Lower leg skin (tissue), 4 donors: ENCODE results near the gene CEP112. TPM values are rescaled to one million over a fixed set of nuclear protein-coding genes. Genes with fewer than 3 reads are reported as not detected.
A peak's percentile ranks its signal among the peaks of the same experiment; 100 is the strongest.

Source experiments
- DNase-seq, 2 donors: peaks; one replicate each; pipeline ENCODE4 v3.0.0-alpha.2; 2019; ENCODE audit warnings: low spot score in 2 of 2
- H3K4me3 ChIP-seq: fragments of 200-600 bp; sonication (generic); 2 replicates; pipeline ENCODE4 v1.5.1; 2017; ENCODE audit warnings: mild to moderate bottlenecking, low read depth; ENCODE audit not compliant: poor library complexity, severe bottlenecking
- CTCF ChIP-seq, 3 donors: fragments of 450-650 bp; IDR thresholded peaks; one replicate each; pipeline ENCODE4 v1.5.1; 2016; ENCODE audit warnings: antibody characterized with exemption in 3 of 3, mild to moderate bottlenecking in 3 of 3, moderate library complexity in 2 of 3
- POLR2A ChIP-seq, 2 donors: fragments of 450-650 bp; IDR thresholded peaks; one replicate each; pipeline ENCODE4 v1.6.1; 2016 to 2017; ENCODE audit warnings: antibody characterized with exemption in 2 of 2, mild to moderate bottlenecking in 1 of 2, moderate library complexity in 1 of 2
- WGBS, 2 donors: methylation state at CpG; one replicate each; pipeline ENCODE4 v1.1.5; 2018; 5-methylcytosine and 5-hydroxymethylcytosine counted together
- intact Hi-C: fragments of 100-400 bp; cut with DNase I; formaldehyde crosslinking; loops from one replicate; pipeline ENCODE4 v1.15.0; 2023; ENCODE audit warnings: low total_unique reads
- total RNA-seq, 4 donors: library from RNA; depleted of rRNA; stranded (reverse); fragments of >200 nt; gene quantifications; one replicate each; pipeline ENCODE4 v1.1.0, GENCODE V29; 2016

Gene CEP112
- total RNA-seq, 4 donors from 2014 or later = 1.6 to 7.6 (median 3.6) TPM

GRCh38 chr17:66203274-66204015 lies 11.5 kb upstream of the CEP112 start:
- intact Hi-C loops = loop anchor here (10.0 kb wide), 1 partner anchor 701 kb away; no protein-coding TSS in a partner anchor
- no peak for TF ChIP-seq CTCF (IDR thresholded peaks at IDR 0.05)
- TF ChIP-seq POLR2A (IDR thresholded peaks at IDR 0.05) = no peak
- DNase-seq = no peak
- no peak overlapping the region for H3K4me3 ChIP-seq
- WGBS, 2 donors = 88 to 92% methylated on average over 8 of the region's 8 CpGs

- peak in 1 of 3 donors; percentile 76 for TF ChIP-seq CTCF (IDR thresholded peaks at IDR 0.05)
- TF ChIP-seq POLR2A (IDR thresholded peaks at IDR 0.05) = no peak
- peak in 1 of 2 donors; percentile 17 for DNase-seq
- WGBS, 2 donors = 3% methylated on average over 3 of the region's 3 CpGs
- intact Hi-C loops = loop anchor here (10.0 kb wide), 1 partner anchor 704 kb away; no protein-coding TSS in a partner anchor
- no peak overlapping the region for H3K4me3 ChIP-seq
Observed at GRCh38 chr17:66200685-66201092, 8.8 kb upstream of the CEP112 start.

- DNase-seq = no peak
- WGBS, 2 donors = 93 to 94% methylated on average over 8 of the region's 8 CpGs
- intact Hi-C loops = no loop called here
- TF ChIP-seq POLR2A (IDR thresholded peaks at IDR 0.05) = no peak
- no peak overlapping the region for H3K4me3 ChIP-seq
Observed at GRCh38 chr17:66198242-66198641, 6.3 kb upstream of the CEP112 start.

GRCh38 chr17:66192378-66192687 lies 400 bp upstream of the CEP112 start:
- peak overlapping the region; percentile 61 for H3K4me3 ChIP-seq
- 2 to 5% methylated on average over 10 of the region's 10 CpGs for WGBS, 2 donors
- no peak for DNase-seq
- intact Hi-C loops = no loop called here
- TF ChIP-seq POLR2A (IDR thresholded peaks at IDR 0.05) (no peak), CTCF (IDR thresholded peaks at IDR 0.05) (no peak)

GRCh38 chr17:66190738-66191592 lies 968 bp downstream of the CEP112 start:
- H3K4me3 ChIP-seq = no peak overlapping the region
- intact Hi-C loops = no loop called here
- no peak for DNase-seq
- TF ChIP-seq CTCF (IDR thresholded peaks at IDR 0.05) (no peak), POLR2A (IDR thresholded peaks at IDR 0.05) (no peak)
- 29 to 31% methylated on average over 16 of the region's 16 CpGs for WGBS, 2 donors

GRCh38 chr17:66187718-66188117 lies 4.2 kb downstream of the CEP112 start:
- no peak for DNase-seq
- intact Hi-C loops = no loop called here
- no peak overlapping the region for H3K4me3 ChIP-seq
- TF ChIP-seq CTCF (IDR thresholded peaks at IDR 0.05) = no peak
- no peak for TF ChIP-seq POLR2A (IDR thresholded peaks at IDR 0.05)
- 89 to 97% methylated on average over 2 of the region's 2 CpGs for WGBS, 2 donors
